ENCODE results near the gene CRABP1. TPM values are rescaled to one million over a fixed set of nuclear protein-coding genes. Genes with fewer than 3 reads are reported as not detected.

The CRABP1 gene
- total RNA-seq, 2 experiments from 2014 or later = not detected

DNA sequence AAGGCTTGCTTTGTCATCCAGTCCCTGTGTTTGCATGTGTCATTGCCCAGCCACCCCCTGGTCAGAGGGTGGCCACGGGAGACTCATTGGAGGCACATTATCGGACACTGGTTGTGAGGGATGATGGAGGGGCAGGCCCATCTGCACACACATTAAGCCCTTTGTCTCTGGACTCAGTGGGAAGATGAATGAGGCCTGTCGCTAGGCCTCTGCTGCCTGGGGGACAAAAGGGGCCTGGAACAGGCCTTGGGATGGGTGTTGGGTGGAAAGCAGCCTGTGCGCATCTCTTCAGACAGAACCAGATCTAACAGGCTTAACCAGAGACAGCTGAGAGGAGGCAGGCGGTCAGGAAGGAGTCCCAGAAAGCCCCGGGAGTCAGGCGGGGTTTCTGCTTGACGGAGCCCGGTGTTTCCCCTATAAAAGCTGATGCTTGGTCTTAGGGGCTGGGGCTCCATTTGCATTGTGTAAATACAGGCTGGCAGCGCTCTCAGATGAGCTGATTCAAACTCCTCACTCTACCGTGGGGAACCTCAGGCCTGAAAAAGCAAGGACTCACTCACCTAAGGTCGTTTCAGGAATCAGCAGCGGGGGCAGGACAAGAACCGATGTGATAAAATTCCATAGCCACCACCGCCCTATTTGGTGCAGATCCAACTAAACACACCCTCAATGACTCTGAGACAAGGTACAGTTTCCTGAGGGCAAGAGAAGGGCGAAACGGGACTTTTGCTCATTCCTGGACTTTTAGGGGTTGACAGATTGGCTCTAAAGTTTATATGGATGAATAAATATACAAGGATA, 23.7 kb upstream of the CRABP1 start:
- no peak for TF ChIP-seq EZH2phosphoT487 (IDR thresholded peaks at IDR 0.05; ENCODE audit: borderline replicate concordance, low read depth, low read length)
- TF ChIP-seq, protein P1, sequence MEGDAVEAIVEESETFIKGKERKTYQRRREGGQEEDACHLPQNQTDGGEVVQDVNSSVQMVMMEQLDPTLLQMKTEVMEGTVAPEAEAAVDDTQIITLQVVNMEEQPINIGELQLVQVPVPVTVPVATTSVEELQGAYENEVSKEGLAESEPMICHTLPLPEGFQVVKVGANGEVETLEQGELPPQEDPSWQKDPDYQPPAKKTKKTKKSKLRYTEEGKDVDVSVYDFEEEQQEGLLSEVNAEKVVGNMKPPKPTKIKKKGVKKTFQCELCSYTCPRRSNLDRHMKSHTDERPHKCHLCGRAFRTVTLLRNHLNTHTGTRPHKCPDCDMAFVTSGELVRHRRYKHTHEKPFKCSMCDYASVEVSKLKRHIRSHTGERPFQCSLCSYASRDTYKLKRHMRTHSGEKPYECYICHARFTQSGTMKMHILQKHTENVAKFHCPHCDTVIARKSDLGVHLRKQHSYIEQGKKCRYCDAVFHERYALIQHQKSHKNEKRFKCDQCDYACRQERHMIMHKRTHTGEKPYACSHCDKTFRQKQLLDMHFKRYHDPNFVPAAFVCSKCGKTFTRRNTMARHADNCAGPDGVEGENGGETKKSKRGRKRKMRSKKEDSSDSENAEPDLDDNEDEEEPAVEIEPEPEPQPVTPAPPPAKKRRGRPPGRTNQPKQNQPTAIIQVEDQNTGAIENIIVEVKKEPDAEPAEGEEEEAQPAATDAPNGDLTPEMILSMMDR (conservative IDR thresholded peaks at IDR 0.05; ENCODE audit: low read length) = no peak
- DNase-seq (ENCODE audit: low spot score) = no peak
- Histone ChIP-seq H3K36me3 (ENCODE audit: insufficient read depth, low read length) (no peaks in the 10 kb centered on the region), H3K4me2 (ENCODE audit: low read length) (no peak overlapping the region), H3K4me3 (ENCODE audit: low read depth, low read length, poor library complexity, severe bottlenecking) (no peak overlapping the region), H3K27ac (ENCODE audit: low read depth, low read length, poor library complexity, severe bottlenecking) (no peak overlapping the region), H3K4me1 (ENCODE audit: insufficient read depth, low read length, poor library complexity, severe bottlenecking) (no peaks in the 10 kb centered on the region), H2AFZ (ENCODE audit: low read length) (no peak overlapping the region), H4K20me1 (ENCODE audit: insufficient read depth, low read length) (no peaks in the 10 kb centered on the region), H3K9me3 (ENCODE audit: low read length) (no peaks in the 10 kb centered on the region), H3K79me2 (ENCODE audit: insufficient read depth, low read depth, low read length) (no peaks in the 10 kb centered on the region), H3K9me2 (ENCODE audit: insufficient read depth, low read length) (no peaks in the 10 kb centered on the region)
- POLR2A ChIA-PET = interaction anchor here (0.6 to 0.7 kb wide), 2 partner anchors 72 to 577 kb away, joined by 3 read pairs; no protein-coding TSS in a partner anchor
- BruUV-seq (replicated peaks) = no TSS peak
- CTCF ChIA-PET (ENCODE audit: unreplicated experiment) = no interaction called here
- intact Hi-C loops (cut with micrococcal nuclease; ENCODE audit: unreplicated experiment) = no loop called here

DNA sequence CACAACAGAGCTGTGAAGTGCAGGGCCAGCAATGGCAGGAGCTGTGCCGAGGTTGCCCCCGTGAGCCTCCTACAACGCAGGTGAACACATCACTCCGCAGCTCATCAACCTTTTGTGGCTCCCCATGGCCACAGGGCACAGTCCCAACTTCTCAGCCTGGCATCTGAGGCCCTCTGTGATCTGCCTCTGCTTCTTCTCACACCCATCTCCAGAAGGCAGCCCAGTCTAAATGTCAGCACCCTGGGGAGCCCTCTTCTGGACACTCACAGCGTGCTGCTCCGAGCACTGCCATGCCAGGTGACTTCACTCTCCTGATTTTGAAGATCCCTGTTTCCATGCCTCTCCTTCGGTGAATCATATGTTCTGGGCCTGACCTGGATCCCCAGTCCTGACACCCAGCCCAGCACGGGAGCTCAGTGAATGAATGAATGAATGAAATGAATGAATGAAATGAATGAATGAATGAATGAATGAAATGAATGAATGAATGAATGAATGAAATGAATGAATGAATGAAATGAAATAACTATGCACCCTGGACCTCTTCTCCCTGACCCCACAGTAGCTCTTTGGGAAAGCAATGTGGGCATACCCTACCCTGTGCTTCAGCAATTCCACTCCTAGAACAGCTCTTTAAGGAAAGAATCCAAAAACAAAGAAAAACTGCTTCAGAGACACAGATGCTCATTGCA, 22.9 kb upstream of the CRABP1 start:
- no peaks in the 10 kb centered on the region for H3K36me3 ChIP-seq (ENCODE audit: insufficient read depth, low read length)
- no peaks in the 10 kb centered on the region for H4K20me1 ChIP-seq (ENCODE audit: insufficient read depth, low read length)
- no TSS peak for BruUV-seq (replicated peaks)
- H3K79me2 ChIP-seq (ENCODE audit: insufficient read depth, low read depth, low read length) = no peaks in the 10 kb centered on the region
- H3K4me1 ChIP-seq (ENCODE audit: insufficient read depth, low read length, poor library complexity, severe bottlenecking) = no peaks in the 10 kb centered on the region
- no peak overlapping the region for H3K4me3 ChIP-seq (ENCODE audit: low read depth, low read length, poor library complexity, severe bottlenecking)
- H3K27ac ChIP-seq (ENCODE audit: low read depth, low read length, poor library complexity, severe bottlenecking) = no peak overlapping the region
- DNase-seq (ENCODE audit: low spot score) = peak; percentile 10
- H2AFZ ChIP-seq (ENCODE audit: low read length) = no peak overlapping the region
- no peaks in the 10 kb centered on the region for H3K9me3 ChIP-seq (ENCODE audit: low read length)
- no peak overlapping the region for H3K4me2 ChIP-seq (ENCODE audit: low read length)
- ChIA-PET CTCF (ENCODE audit: unreplicated experiment) (no interaction called here), POLR2A (interaction anchor here (0.6 kb wide), 1 partner anchor 576 kb away, joined by 3 read pairs; no protein-coding TSS in a partner anchor)
- intact Hi-C loops (cut with micrococcal nuclease; ENCODE audit: unreplicated experiment) = no loop called here
- TF ChIP-seq EZH2phosphoT487 (IDR thresholded peaks at IDR 0.05; ENCODE audit: borderline replicate concordance, low read depth, low read length) = no peak
- TF ChIP-seq, protein P1 (conservative IDR thresholded peaks at IDR 0.05; ENCODE audit: low read length) = 0 out of 2 replicates have a peak, but pooled peaks have one; percentile 28
- no peaks in the 10 kb centered on the region for H3K9me2 ChIP-seq (ENCODE audit: insufficient read depth, low read length)

DNA sequence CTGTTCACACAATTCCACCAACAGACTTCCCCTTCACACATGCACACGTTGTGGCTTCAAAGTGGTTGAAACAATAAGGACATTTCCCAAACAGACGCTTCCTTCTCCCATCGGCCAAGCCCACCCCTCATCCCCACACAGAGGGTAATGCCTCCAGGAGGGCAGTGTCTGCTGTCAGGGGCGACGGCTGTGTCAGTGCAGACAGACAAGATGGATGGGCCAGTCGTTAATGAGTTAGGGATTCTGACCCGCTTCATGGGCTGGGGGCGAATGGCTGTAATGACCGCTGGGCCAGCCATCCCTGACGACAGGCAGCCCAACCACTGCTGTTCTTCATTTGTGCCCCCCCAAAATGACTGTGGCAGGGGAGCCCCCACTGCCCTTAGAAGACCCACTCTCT, 20.6 kb upstream of the CRABP1 start:
- Histone ChIP-seq H3K4me2 (ENCODE audit: low read length) (no peak overlapping the region), H3K9me2 (ENCODE audit: insufficient read depth, low read length) (no peaks in the 10 kb centered on the region), H3K27ac (ENCODE audit: low read depth, low read length, poor library complexity, severe bottlenecking) (no peak overlapping the region), H3K9me3 (ENCODE audit: low read length) (no peaks in the 10 kb centered on the region), H3K36me3 (ENCODE audit: insufficient read depth, low read length) (no peaks in the 10 kb centered on the region), H3K4me1 (ENCODE audit: insufficient read depth, low read length, poor library complexity, severe bottlenecking) (no peaks in the 10 kb centered on the region), H3K4me3 (ENCODE audit: low read depth, low read length, poor library complexity, severe bottlenecking) (no peak overlapping the region), H4K20me1 (ENCODE audit: insufficient read depth, low read length) (no peaks in the 10 kb centered on the region), H2AFZ (ENCODE audit: low read length) (no peak overlapping the region), H3K79me2 (ENCODE audit: insufficient read depth, low read depth, low read length) (no peaks in the 10 kb centered on the region)
- CTCF ChIA-PET (ENCODE audit: unreplicated experiment) = no interaction called here
- POLR2A ChIA-PET = no interaction called here
- no peak for DNase-seq (ENCODE audit: low spot score)
- intact Hi-C loops (cut with micrococcal nuclease; ENCODE audit: unreplicated experiment) = no loop called here
- no TSS peak for BruUV-seq (replicated peaks)
- TF ChIP-seq EZH2phosphoT487 (IDR thresholded peaks at IDR 0.05; ENCODE audit: borderline replicate concordance, low read depth, low read length) = no peak
- TF ChIP-seq, protein P1 (conservative IDR thresholded peaks at IDR 0.05; ENCODE audit: low read length) = no peak

Data from OCI-LY7 (cell line).